ENCODE measurements around the gene BAIAP3.

BAIAP3 gene

GRCh38 chr16:1299012-1299867 is 34.2 kb upstream of the BAIAP3 start:
- DNase-seq (ENCODE audit: low spot score) = peak; percentile 74

GRCh38 chr16:1299868-1300203 is 33.6 kb upstream of the BAIAP3 start:
- DNase-seq (ENCODE audit: low spot score) = no peak

GRCh38 chr16:1300664-1301476 is 32.6 kb upstream of the BAIAP3 start:
- peak; percentile 80 for DNase-seq (ENCODE audit: low spot score)

GRCh38 chr16:1301562-1301961 is 31.9 kb upstream of the BAIAP3 start:
- no peak for DNase-seq (ENCODE audit: low spot score)

- DNase-seq (ENCODE audit: low spot score) = no peak
Measured at GRCh38 chr16:1305823-1306222, 27.6 kb upstream of the BAIAP3 start.

GRCh38 chr16:1306334-1306733 is 27.1 kb upstream of the BAIAP3 start:
- no peak for DNase-seq (ENCODE audit: low spot score)

GRCh38 chr16:1308036-1308976 is 25.1 kb upstream of the BAIAP3 start:
- peak; percentile 38 for DNase-seq (ENCODE audit: low spot score)

GRCh38 chr16:1308977-1309885 is 24.2 kb upstream of the BAIAP3 start, which contains the start of gene UBE2I:
UBE2I (plus strand) TSS chr16:1309636; CDS start chr16:1314031, 4,395 bp downstream.
- DNase-seq (ENCODE audit: low spot score) = peak; percentile 92

- DNase-seq (ENCODE audit: low spot score) = no peak
Measured at GRCh38 chr16:1309888-1310831, 23.3 kb upstream of the BAIAP3 start.

- no peak for DNase-seq (ENCODE audit: low spot score)
Measured at GRCh38 chr16:1310832-1311200, 22.6 kb upstream of the BAIAP3 start.

GRCh38 chr16:1311212-1311737 is 22.2 kb upstream of the BAIAP3 start:
- no peak for DNase-seq (ENCODE audit: low spot score)

- DNase-seq (ENCODE audit: low spot score) = no peak
Measured at GRCh38 chr16:1311738-1312466, 21.5 kb upstream of the BAIAP3 start.

- no peak for DNase-seq (ENCODE audit: low spot score)
Measured at GRCh38 chr16:1312467-1312816, 21.0 kb upstream of the BAIAP3 start.

GRCh38 chr16:1312903-1313302 is 20.5 kb upstream of the BAIAP3 start:
- no peak for DNase-seq (ENCODE audit: low spot score)

- no peak for DNase-seq (ENCODE audit: low spot score)
Measured at GRCh38 chr16:1313721-1314369, 19.6 kb upstream of the BAIAP3 start.

- no peak for DNase-seq (ENCODE audit: low spot score)
Measured at GRCh38 chr16:1314399-1315068, 18.9 kb upstream of the BAIAP3 start.

- DNase-seq (ENCODE audit: low spot score) = no peak
Measured at GRCh38 chr16:1315081-1316032, 18.1 kb upstream of the BAIAP3 start.

Measured in HuH-7 (cell line).